LNCaP clone FGC (cell line): Measurements from ENCODE around the gene VMA21.

Experiments used
- DNase-seq: peaks from one replicate; pipeline ENCODE4 v3.0.0-alpha.2; 2011; ENCODE audit warnings: low read depth
- H3K4me3 ChIP-seq: 2 replicates; pipeline ENCODE4 v1.5.1; 2011; ENCODE audit warnings: mild to moderate bottlenecking, low read depth, low read length, control low read depth
- CTCF ChIP-seq: IDR thresholded peaks from 2 replicates; pipeline ENCODE4 v1.5.1; 2012; ENCODE audit warnings: mild to moderate bottlenecking; ENCODE audit not compliant: control insufficient read depth, insufficient read depth; ENCODE audit errors: extremely low read depth

Gene VMA21

GRCh38 chrX:151402719-151403390, 5.8 kb downstream of the VMA21 start:
- H3K4me3 ChIP-seq = no peak overlapping the region
- no peak for TF ChIP-seq CTCF
- DNase-seq = peak; percentile 23

- no peak for DNase-seq
- no peak overlapping the region for H3K4me3 ChIP-seq
- no peak for TF ChIP-seq CTCF
Observed at GRCh38 chrX:151416579-151416978, 19.6 kb downstream of the VMA21 start.

GRCh38 chrX:151419782-151420181, 22.8 kb downstream of the VMA21 start:
- TF ChIP-seq CTCF = no peak
- DNase-seq = no peak
- no peak overlapping the region for H3K4me3 ChIP-seq

GRCh38 chrX:151424505-151424904, 27.5 kb downstream of the VMA21 start:
- no peak overlapping the region for H3K4me3 ChIP-seq
- no peak for DNase-seq
- TF ChIP-seq CTCF = no peak

- TF ChIP-seq CTCF = no peak
- DNase-seq = no peak
- no peak overlapping the region for H3K4me3 ChIP-seq
Observed at GRCh38 chrX:151448509-151448908, 51.5 kb downstream of the VMA21 start.

- TF ChIP-seq CTCF = no peak
- H3K4me3 ChIP-seq = no peak overlapping the region
- no peak for DNase-seq
Observed at GRCh38 chrX:151458824-151459223, 61.8 kb downstream of the VMA21 start.
